Liver (tissue), 9 donors: ENCODE measurements around the gene TMEM221. TPM values are rescaled to one million over a fixed set of nuclear protein-coding genes. Genes with fewer than 3 reads are reported as not detected.

Experiments used
- DNase-seq: peaks from one replicate; pipeline ENCODE4 v3.0.0-alpha.2; 2017; ENCODE audit warnings: low spot score
- H3K27ac ChIP-seq, 2 donors: one replicate each; pipeline ENCODE4 v1.7.0; 2013; ENCODE audit warnings: inconsistent platforms in 2 of 2, low read length in 2 of 2, control low read depth in 1 of 2, low read depth in 1 of 2, mild to moderate bottlenecking in 1 of 2
- H3K27me3 ChIP-seq, 4 donors: one replicate each; pipeline versions ENCODE4 v1.6.1 to v1.7.0; 2013; ENCODE audit warnings: low read length in 3 of 4, inconsistent platforms in 1 of 4, mild to moderate bottlenecking in 1 of 4, moderate library complexity in 1 of 4; ENCODE audit not compliant: control insufficient read depth in 4 of 4, insufficient read depth in 4 of 4
- H3K36me3 ChIP-seq, 4 donors: one replicate each; pipeline versions ENCODE4 v1.6.1 to v1.7.0; 2013; ENCODE audit warnings: low read length in 3 of 4, mild to moderate bottlenecking in 3 of 4, low read depth in 1 of 4, moderate library complexity in 1 of 4; ENCODE audit not compliant: control insufficient read depth in 4 of 4, insufficient read depth in 3 of 4
- H3K4me1 ChIP-seq, 4 donors: one replicate each; pipeline versions ENCODE4 v1.6.1 to v1.7.0; 2013; ENCODE audit warnings: low read length in 3 of 4, mild to moderate bottlenecking in 3 of 4, moderate library complexity in 1 of 4; ENCODE audit not compliant: control insufficient read depth in 4 of 4, insufficient read depth in 4 of 4
- H3K4me3 ChIP-seq, 3 donors: one replicate each; pipeline versions ENCODE4 v1.6.1 to v1.7.0; 2013; ENCODE audit warnings: low read length in 3 of 3, control low read depth in 1 of 3, low read depth in 1 of 3, mild to moderate bottlenecking in 1 of 3
- H3K9ac ChIP-seq, 2 donors: one replicate each; pipeline ENCODE4 v1.7.0; 2013; ENCODE audit warnings: low read length in 2 of 2, mild to moderate bottlenecking in 2 of 2, moderate library complexity in 2 of 2, control low read depth in 1 of 2, low read depth in 1 of 2
- H3K9me3 ChIP-seq, 4 donors: one replicate each; pipeline versions ENCODE4 v1.6.1 to v1.7.0; 2013; ENCODE audit warnings: low read length in 3 of 4; ENCODE audit not compliant: control insufficient read depth in 4 of 4
- FOXA1 ChIP-seq: IDR thresholded peaks from 2 replicates; pipeline ENCODE4 v1.6.1; 2016; ENCODE audit warnings: antibody characterized with exemption
- NR2F2 ChIP-seq: IDR thresholded peaks from 2 replicates; pipeline ENCODE4 v1.6.1; 2016; ENCODE audit warnings: antibody characterized with exemption
- RAD21 ChIP-seq, 2 donors: IDR thresholded peaks; 2 replicates each; pipeline ENCODE4 v1.6.1; 2016; ENCODE audit warnings: antibody characterized with exemption in 2 of 2, mild to moderate bottlenecking in 2 of 2
- RXRA ChIP-seq, 2 donors: IDR thresholded peaks; 2 replicates each; pipeline ENCODE4 v1.6.1; 2017 to 2018; ENCODE audit warnings: antibody characterized with exemption in 2 of 2, mild to moderate bottlenecking in 1 of 2
- SP1 ChIP-seq: IDR thresholded peaks from 2 replicates; pipeline ENCODE4 v1.6.1; 2018; ENCODE audit warnings: antibody characterized with exemption, mild to moderate bottlenecking
- YY1 ChIP-seq: IDR thresholded peaks from 2 replicates; pipeline ENCODE4 v1.6.1; 2016; ENCODE audit warnings: antibody characterized with exemption, mild to moderate bottlenecking
- WGBS: extraction: QIAGEN DNeasy Blood & Tissue Kit; methylation state at CpG from one replicate; pipeline ENCODE4 v1.1.7; 2013; 5-methylcytosine and 5-hydroxymethylcytosine counted together
- polyA plus RNA-seq, 2 donors: library from polyadenylated mRNA; stranded (reverse) in 1 of 2; unstranded in 1 of 2; fragments of 200-250 nt in 1 of 2; fragments of >200 nt in 1 of 2; fragmentation: Nextera tagmentation in 1 of 2; extraction: Ambion mirVana in 1 of 2; gene quantifications; one replicate each; pipeline versions ENCODE4 v1.2.1 to v1.2.3, GENCODE V29; 2013 to 2015
- total RNA-seq, 2 donors: library from RNA; depleted of rRNA; stranded (reverse); fragments of >200 nt; gene quantifications; one replicate each; pipeline ENCODE4 v1.2.3, GENCODE V29; 2014
- TF ChIP-seq, protein P1 (sequence below): IDR thresholded peaks from 2 replicates; pipeline ENCODE4 v1.6.1; 2016; ENCODE audit warnings: antibody characterized with exemption
- TF ChIP-seq, protein P2 (sequence below): IDR thresholded peaks from 2 replicates; pipeline ENCODE4 v1.6.1; 2016; ENCODE audit warnings: antibody characterized with exemption, mild to moderate bottlenecking
- TF ChIP-seq, protein P3 (sequence below): IDR thresholded peaks from 2 replicates; pipeline ENCODE4 v1.6.1; 2016; ENCODE audit warnings: antibody characterized with exemption
- donor health status: healthy.
- donor health status: healthy.
- donor health status: healthy.
- donor health status: healthy.
- donor health status: healthy.

Gene TMEM221
- total and polyA plus RNA-seq, 4 donors = 0.06 to 0.15 (median 0.11) TPM

DNA sequence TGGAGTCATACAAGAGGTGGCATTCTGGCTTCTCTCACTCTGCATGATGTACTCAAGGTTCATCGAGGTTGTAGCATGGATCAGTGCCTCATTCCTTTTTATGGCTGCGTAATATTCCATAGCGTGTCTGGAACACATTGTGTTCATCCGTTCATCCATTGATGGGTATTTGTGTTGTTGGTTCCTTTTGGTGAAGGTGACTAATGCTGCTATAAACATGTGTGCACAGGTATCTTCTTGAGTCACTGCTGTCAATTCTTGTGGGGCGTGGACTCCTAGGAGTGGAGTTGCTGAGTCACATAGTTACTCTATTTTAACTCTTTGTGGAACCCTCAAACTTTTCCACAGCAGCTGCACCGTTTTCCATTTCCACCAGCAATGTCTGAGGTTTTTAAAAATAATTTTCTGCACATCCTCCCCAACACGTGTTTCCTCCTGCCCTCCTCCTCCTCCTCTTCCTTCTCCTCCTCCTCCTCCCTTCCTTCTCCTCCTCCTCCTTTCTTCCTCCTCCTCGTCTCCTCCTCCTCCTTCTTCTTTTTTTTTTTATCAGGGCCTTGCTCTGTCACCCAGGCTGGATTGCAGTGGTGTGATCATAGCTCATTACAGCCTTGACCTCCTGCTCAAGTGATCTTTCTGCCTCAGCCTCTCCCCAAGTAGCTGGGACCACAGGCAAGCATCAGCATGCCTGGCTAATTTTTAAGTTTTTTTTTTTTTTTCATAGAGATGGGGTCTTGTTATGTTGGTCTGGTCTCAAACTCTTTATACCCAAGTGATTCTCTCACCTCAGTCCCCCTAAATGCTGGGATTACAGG, 2.0 kb upstream of the TMEM221 start:
- TF ChIP-seq, protein P1, sequence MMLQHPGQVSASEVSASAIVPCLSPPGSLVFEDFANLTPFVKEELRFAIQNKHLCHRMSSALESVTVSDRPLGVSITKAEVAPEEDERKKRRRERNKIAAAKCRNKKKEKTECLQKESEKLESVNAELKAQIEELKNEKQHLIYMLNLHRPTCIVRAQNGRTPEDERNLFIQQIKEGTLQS = no peak
- TF ChIP-seq RXRA (IDR thresholded peaks at IDR 0.05) = no peak
- TF ChIP-seq RAD21 (IDR thresholded peaks at IDR 0.05) = no peak
- TF ChIP-seq FOXA1 = no peak
- TF ChIP-seq NR2F2 = no peak
- TF ChIP-seq SP1 = no peak
- TF ChIP-seq, protein P2, sequence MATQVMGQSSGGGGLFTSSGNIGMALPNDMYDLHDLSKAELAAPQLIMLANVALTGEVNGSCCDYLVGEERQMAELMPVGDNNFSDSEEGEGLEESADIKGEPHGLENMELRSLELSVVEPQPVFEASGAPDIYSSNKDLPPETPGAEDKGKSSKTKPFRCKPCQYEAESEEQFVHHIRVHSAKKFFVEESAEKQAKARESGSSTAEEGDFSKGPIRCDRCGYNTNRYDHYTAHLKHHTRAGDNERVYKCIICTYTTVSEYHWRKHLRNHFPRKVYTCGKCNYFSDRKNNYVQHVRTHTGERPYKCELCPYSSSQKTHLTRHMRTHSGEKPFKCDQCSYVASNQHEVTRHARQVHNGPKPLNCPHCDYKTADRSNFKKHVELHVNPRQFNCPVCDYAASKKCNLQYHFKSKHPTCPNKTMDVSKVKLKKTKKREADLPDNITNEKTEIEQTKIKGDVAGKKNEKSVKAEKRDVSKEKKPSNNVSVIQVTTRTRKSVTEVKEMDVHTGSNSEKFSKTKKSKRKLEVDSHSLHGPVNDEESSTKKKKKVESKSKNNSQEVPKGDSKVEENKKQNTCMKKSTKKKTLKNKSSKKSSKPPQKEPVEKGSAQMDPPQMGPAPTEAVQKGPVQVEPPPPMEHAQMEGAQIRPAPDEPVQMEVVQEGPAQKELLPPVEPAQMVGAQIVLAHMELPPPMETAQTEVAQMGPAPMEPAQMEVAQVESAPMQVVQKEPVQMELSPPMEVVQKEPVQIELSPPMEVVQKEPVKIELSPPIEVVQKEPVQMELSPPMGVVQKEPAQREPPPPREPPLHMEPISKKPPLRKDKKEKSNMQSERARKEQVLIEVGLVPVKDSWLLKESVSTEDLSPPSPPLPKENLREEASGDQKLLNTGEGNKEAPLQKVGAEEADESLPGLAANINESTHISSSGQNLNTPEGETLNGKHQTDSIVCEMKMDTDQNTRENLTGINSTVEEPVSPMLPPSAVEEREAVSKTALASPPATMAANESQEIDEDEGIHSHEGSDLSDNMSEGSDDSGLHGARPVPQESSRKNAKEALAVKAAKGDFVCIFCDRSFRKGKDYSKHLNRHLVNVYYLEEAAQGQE = no peak

DNA sequence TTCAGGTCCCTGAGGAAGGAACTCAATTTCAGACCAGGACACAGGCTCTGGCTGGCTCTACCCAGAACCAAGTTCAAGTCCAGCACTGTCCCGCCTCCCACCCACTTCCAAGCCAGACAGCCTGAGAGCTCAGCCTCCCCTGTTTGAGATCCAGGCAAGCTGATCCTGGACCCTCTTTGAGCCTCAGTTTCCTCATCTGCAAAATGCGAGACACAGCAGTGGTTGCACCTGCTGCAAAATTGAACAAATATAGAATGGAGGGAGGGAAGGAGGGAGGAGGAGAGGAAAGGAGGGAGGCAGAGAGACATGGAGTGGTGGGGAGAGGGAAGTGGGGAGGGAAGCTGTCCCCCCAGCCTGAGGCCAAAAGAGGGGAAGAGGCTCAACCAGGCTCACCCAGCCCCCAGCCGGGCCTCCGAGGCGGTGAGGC, 751 bp downstream of the TMEM221 start:
- TF ChIP-seq, protein P2 = no peak
- TF ChIP-seq, protein P3, sequence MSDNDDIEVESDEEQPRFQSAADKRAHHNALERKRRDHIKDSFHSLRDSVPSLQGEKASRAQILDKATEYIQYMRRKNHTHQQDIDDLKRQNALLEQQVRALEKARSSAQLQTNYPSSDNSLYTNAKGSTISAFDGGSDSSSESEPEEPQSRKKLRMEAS = no peak
- no peak for TF ChIP-seq YY1
- TF ChIP-seq SP1 = no peak
- H3K4me1 ChIP-seq = peaks cover 0 to 10% (median 0%) of the 10 kb centered on the region in 4 donors
- H3K9me3 ChIP-seq = no peaks in the 10 kb centered on the region
- no peak for DNase-seq
- H3K27me3 ChIP-seq = peaks cover 0 to 2% (median 0%) of the 10 kb centered on the region in 4 donors
- H3K36me3 ChIP-seq = no peaks in the 10 kb centered on the region
- 35% methylated on average over 5 of the region's 5 CpGs for WGBS
- H3K27ac ChIP-seq = no peak overlapping the region
- H3K4me3 ChIP-seq = peak overlapping the region in 1 of 3 donors; percentile 47
- no peak overlapping the region for H3K9ac ChIP-seq

More for the DNA sequence above, 2.0 kb upstream of the TMEM221 start:
- Histone ChIP-seq H3K27ac (no peak overlapping the region), H3K4me1 (peaks cover 0 to 10% (median 3%) of the 10 kb centered on the region in 4 donors), H3K9me3 (no peaks in the 10 kb centered on the region), H3K27me3 (peaks cover 0 to 2% (median under 1%) of the 10 kb centered on the region in 4 donors), H3K36me3 (no peaks in the 10 kb centered on the region), H3K4me3 (no peak overlapping the region), H3K9ac (no peak overlapping the region)
- 55% methylated on average over 8 of the region's 8 CpGs for WGBS
- DNase-seq = no peak
